HG02798 (cell line): ENCODE results near the gene PCDHGA8.
"Not testable (repeated sequence)": the region's sequence is repeated elsewhere in the genome, so short reads cannot be mapped to it uniquely, and the experiment has no call there.

Experiments used
- ATAC-seq: cut with Tn5 transposase; IDR thresholded peaks from one replicate; pipeline ENCODE4 v1.9.1; 2021; ENCODE audit warnings: mild to moderate bottlenecking; ENCODE audit not compliant: unreplicated experiment, poor library complexity

The PCDHGA8 gene

GRCh38 chr5:141427783-141428426 lies 35.5 kb downstream of the PCDHGA8 start:
- ATAC-seq, result no peak

- ATAC-seq, result peak; percentile 77
Measured at GRCh38 chr5:141430332-141431113, 38.1 kb downstream of the PCDHGA8 start, which contains the start of gene PCDHGA12. TSS of gene PCDHGA12 (plus strand) at chr5:141430507. CDS start at chr5:141430760, 253 bp downstream.

GRCh38 chr5:141431286-141431685 lies 38.9 kb downstream of the PCDHGA8 start:
- ATAC-seq, result peak; percentile 50

GRCh38 chr5:141432308-141432707 lies 39.9 kb downstream of the PCDHGA8 start:
- not testable (repeated sequence) for ATAC-seq

- ATAC-seq, result not testable (repeated sequence)
Measured at GRCh38 chr5:141432726-141433125, 40.3 kb downstream of the PCDHGA8 start.

GRCh38 chr5:141434006-141434405 lies 41.6 kb downstream of the PCDHGA8 start:
- no peak for ATAC-seq

GRCh38 chr5:141437221-141437620 lies 44.8 kb downstream of the PCDHGA8 start:
- ATAC-seq, result no peak

- ATAC-seq, result no peak
Measured at GRCh38 chr5:141439411-141440141, 47.1 kb downstream of the PCDHGA8 start.

- ATAC-seq, result no peak
Measured at GRCh38 chr5:141440341-141440740, 47.9 kb downstream of the PCDHGA8 start.

GRCh38 chr5:141441571-141442170 lies 49.2 kb downstream of the PCDHGA8 start:
- ATAC-seq, result no peak
